ENCODE results near the gene FAM111B.

GRCh38 chr11:59076876-59077571 lies 30.0 kb upstream of the FAM111B start:
- TF ChIP-seq CTCF (IDR thresholded peaks at IDR 0.05) (no peak), POLR2A (IDR thresholded peaks at IDR 0.05) (no peak)
